Right forelimb (tissue), 1 donor: ENCODE data around the gene RNF31.
A peak's percentile ranks its signal among the peaks of the same experiment; 100 is the strongest.
"Not testable (repeated sequence)": the region's sequence is repeated elsewhere in the genome, so short reads cannot be mapped to it uniquely, and the experiment has no call there.

Experiments used
- DNase-seq: peaks from one replicate; pipeline ENCODE4 v3.0.0-alpha.2; 2018

RNF31 gene

GRCh38 chr14:24184104-24184970 lies 37.0 kb downstream of the RNF31 start:
- no peak for DNase-seq

- DNase-seq = no peak
Observed at GRCh38 chr14:24185026-24185425, 37.7 kb downstream of the RNF31 start.

- no peak for DNase-seq
Observed at GRCh38 chr14:24185741-24186140, 38.4 kb downstream of the RNF31 start.

- DNase-seq = no peak
Observed at GRCh38 chr14:24186831-24187538, 39.7 kb downstream of the RNF31 start.

GRCh38 chr14:24187539-24187915 lies 40.2 kb downstream of the RNF31 start:
- no peak for DNase-seq

GRCh38 chr14:24188251-24189058 lies 41.2 kb downstream of the RNF31 start, which contains the start of gene IPO4:
TSS of gene IPO4 (minus strand) at chr14:24188816. CDS start at chr14:24188787, 29 bp downstream.
- DNase-seq = peak; percentile 94

GRCh38 chr14:24189059-24189375 lies 41.7 kb downstream of the RNF31 start:
- no peak for DNase-seq

GRCh38 chr14:24189460-24189859 lies 42.2 kb downstream of the RNF31 start:
- DNase-seq = no peak

GRCh38 chr14:24190416-24190815 lies 43.1 kb downstream of the RNF31 start:
- no peak for DNase-seq

- DNase-seq = no peak
Observed at GRCh38 chr14:24192933-24193332, 45.6 kb downstream of the RNF31 start.

GRCh38 chr14:24194186-24194872 lies 47.0 kb downstream of the RNF31 start:
- no peak for DNase-seq

- no peak for DNase-seq
Observed at GRCh38 chr14:24194873-24195185, 47.5 kb downstream of the RNF31 start.

GRCh38 chr14:24195186-24196070 lies 48.1 kb downstream of the RNF31 start, which contains the start of gene TM9SF1:
TSS of gene TM9SF1 (minus strand) at chr14:24195441. CDS start at chr14:24195019, 422 bp downstream.
- peak; percentile 93 for DNase-seq

GRCh38 chr14:24196071-24197055 lies 49.1 kb downstream of the RNF31 start:
- DNase-seq = no peak

GRCh38 chr14:24197056-24197450 lies 49.8 kb downstream of the RNF31 start:
- no peak for DNase-seq

GRCh38 chr14:24198814-24199524 lies 51.7 kb downstream of the RNF31 start:
- DNase-seq = no peak

GRCh38 chr14:24202538-24202937 lies 55.2 kb downstream of the RNF31 start:
- not testable (repeated sequence) for DNase-seq

GRCh38 chr14:24203249-24203886 lies 56.1 kb downstream of the RNF31 start:
- not testable (repeated sequence) for DNase-seq
